AG10803 (cell line): ENCODE results near the gene PARD3.
"Not testable (repeated sequence)": the region's sequence is repeated elsewhere in the genome, so short reads cannot be mapped to it uniquely, and the experiment has no call there.

Source experiments
- DNase-seq: peaks from one replicate; pipeline ENCODE4 v3.0.0; 2010; ENCODE audit warnings: low read depth
- H3K4me3 ChIP-seq: 2 replicates; pipeline ENCODE4 v1.5.1; 2011; ENCODE audit warnings: mild to moderate bottlenecking, low read length, control low read depth
- CTCF ChIP-seq: conservative IDR thresholded peaks from 2 replicates; pipeline ENCODE4 v1.5.1; 2011; ENCODE audit warnings: mild to moderate bottlenecking, low read length, control low read depth, inconsistent platforms

Gene PARD3

GRCh38 chr10:34369120-34369519, 446.0 kb downstream of the PARD3 start:
- no peak overlapping the region for H3K4me3 ChIP-seq
- TF ChIP-seq CTCF, result no peak
- DNase-seq, result no peak

- H3K4me3 ChIP-seq, result no peak overlapping the region
- TF ChIP-seq CTCF, result no peak
- no peak for DNase-seq
These were observed 450.7 kb downstream of the PARD3 start for GRCh38 chr10:34364253-34365037.

- no peak for DNase-seq
- TF ChIP-seq CTCF, result no peak
- no peak overlapping the region for H3K4me3 ChIP-seq
These were observed 454.1 kb downstream of the PARD3 start for GRCh38 chr10:34360984-34361383.

GRCh38 chr10:34359435-34359813, 455.7 kb downstream of the PARD3 start:
- TF ChIP-seq CTCF, result no peak
- no peak for DNase-seq
- no peak overlapping the region for H3K4me3 ChIP-seq

- no peak for TF ChIP-seq CTCF
- DNase-seq, result no peak
- H3K4me3 ChIP-seq, result no peak overlapping the region
These were observed 456.2 kb downstream of the PARD3 start for GRCh38 chr10:34358729-34359434.

GRCh38 chr10:34356463-34356862, 458.6 kb downstream of the PARD3 start:
- DNase-seq, result no peak
- TF ChIP-seq CTCF, result no peak

GRCh38 chr10:34353530-34353929, 461.6 kb downstream of the PARD3 start:
- DNase-seq, H3K4me3 ChIP-seq: not testable (repeated sequence)

More at GRCh38 chr10:34356463-34356862, 458.6 kb downstream of the PARD3 start:
- no peak overlapping the region for H3K4me3 ChIP-seq

- not testable (repeated sequence) for H3K4me3 ChIP-seq, DNase-seq
These were observed 462.4 kb downstream of the PARD3 start for GRCh38 chr10:34352599-34353204.
